Panc1 (cell line): ENCODE measurements around the gene EIF3B.

Experiments
- POLR2AphosphoS5 ChIP-seq: IDR thresholded peaks from 2 replicates; pipeline ENCODE4 v1.6.1; 2012; ENCODE audit warnings: mild to moderate bottlenecking, low read depth, low read length, moderate library complexity
- REST ChIP-seq, 2 experiments: IDR thresholded peaks; 2 replicates each; pipeline ENCODE4 v1.6.1; 2011 to 2012; ENCODE audit warnings: low read depth in 2 of 2, control low read depth in 1 of 2, low read length in 1 of 2, mild to moderate bottlenecking in 1 of 2, moderate library complexity in 1 of 2; ENCODE audit not compliant: insufficient read depth in 1 of 2
- SIN3A ChIP-seq: IDR thresholded peaks from 2 replicates; pipeline ENCODE4 v1.6.1; 2012; ENCODE audit warnings: low read depth, mild to moderate bottlenecking, low read length, moderate library complexity, borderline replicate concordance; ENCODE audit not compliant: insufficient read depth
- TCF7L2 ChIP-seq: IDR thresholded peaks from 2 replicates; pipeline ENCODE4 v1.6.1; 2011; ENCODE audit warnings: mild to moderate bottlenecking, low read depth, low read length, inconsistent platforms
- TF ChIP-seq, protein P1 (sequence below): fragments of 450-650 bp; IDR thresholded peaks from 2 replicates; pipeline ENCODE4 v1.5.1; 2017; ENCODE audit warnings: mild to moderate bottlenecking

DNA sequence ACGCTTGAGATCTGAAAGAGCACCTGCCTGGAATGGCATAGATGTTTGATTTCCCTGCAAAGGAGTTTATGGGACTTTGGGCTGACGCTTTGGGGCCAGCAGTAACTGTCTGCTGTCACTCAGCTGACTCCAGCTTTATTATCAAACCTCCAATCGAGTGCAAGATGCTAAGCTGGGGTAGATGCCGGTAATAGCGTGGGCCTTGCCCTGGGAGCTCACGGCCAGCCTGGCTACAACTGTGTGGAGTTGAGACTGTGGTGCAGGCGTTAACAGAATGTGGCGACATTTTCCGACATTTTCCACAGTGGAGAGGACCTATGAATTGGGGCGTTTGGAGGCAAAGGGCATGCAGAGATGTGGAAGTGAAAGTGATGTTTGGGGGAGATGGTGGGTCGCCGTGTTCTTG lies 50.1 kb downstream of the EIF3B start:
- TF ChIP-seq, protein P1, sequence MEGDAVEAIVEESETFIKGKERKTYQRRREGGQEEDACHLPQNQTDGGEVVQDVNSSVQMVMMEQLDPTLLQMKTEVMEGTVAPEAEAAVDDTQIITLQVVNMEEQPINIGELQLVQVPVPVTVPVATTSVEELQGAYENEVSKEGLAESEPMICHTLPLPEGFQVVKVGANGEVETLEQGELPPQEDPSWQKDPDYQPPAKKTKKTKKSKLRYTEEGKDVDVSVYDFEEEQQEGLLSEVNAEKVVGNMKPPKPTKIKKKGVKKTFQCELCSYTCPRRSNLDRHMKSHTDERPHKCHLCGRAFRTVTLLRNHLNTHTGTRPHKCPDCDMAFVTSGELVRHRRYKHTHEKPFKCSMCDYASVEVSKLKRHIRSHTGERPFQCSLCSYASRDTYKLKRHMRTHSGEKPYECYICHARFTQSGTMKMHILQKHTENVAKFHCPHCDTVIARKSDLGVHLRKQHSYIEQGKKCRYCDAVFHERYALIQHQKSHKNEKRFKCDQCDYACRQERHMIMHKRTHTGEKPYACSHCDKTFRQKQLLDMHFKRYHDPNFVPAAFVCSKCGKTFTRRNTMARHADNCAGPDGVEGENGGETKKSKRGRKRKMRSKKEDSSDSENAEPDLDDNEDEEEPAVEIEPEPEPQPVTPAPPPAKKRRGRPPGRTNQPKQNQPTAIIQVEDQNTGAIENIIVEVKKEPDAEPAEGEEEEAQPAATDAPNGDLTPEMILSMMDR, result no peak
- TF ChIP-seq POLR2AphosphoS5 (no peak), TCF7L2 (no peak), REST (IDR thresholded peaks at IDR 0.05; ENCODE audit: insufficient read depth in 1 of 2, low read depth in 2 of 2, low read length in 1 of 2) (no peak), SIN3A (no peak)
